IMR-90 (cell line): Measurements from ENCODE around the gene GCH1. TPM values are rescaled to one million over a fixed set of nuclear protein-coding genes. Genes with fewer than 3 reads are reported as not detected.

Source experiments
- ATAC-seq: fragments of 200-7000 bp; cut with Tn5 transposase; 2 replicates; pipeline ENCODE4 v1.9.1; 2020; ENCODE audit warnings: low read depth, mild to moderate bottlenecking, moderate library complexity
- BruUV-seq: library from RNA; stranded (reverse); fragments of 400-500 nt; replicated peaks from 2 replicates; lab custom pipeline; 2021; lab: Mats Ljungman, UMichigan
- CTCF ChIA-PET: fragments of 300-600 bp; formaldehyde crosslinking; extraction: SDS; loops from one replicate; lab custom pipeline; 2021; ENCODE audit warnings: antibody characterized with exemption; lab: Yijun Ruan, JAX
- POLR2A ChIA-PET: fragments of 300-600 bp; sonication (Branson Sonifier 250); formaldehyde crosslinking; loops from one replicate; lab custom pipeline; 2022; ENCODE audit warnings: antibody characterized with exemption; ENCODE audit not compliant: unreplicated experiment; lab: Charles Lee
- DNase-seq: peaks from one replicate; pipeline ENCODE4 v3.0.0; 2013
- H2AFZ ChIP-seq: replicated peaks from 2 replicates; pipeline ENCODE3; 2013; ENCODE audit warnings: low read length, mild to moderate bottlenecking; ENCODE audit not compliant: poor library complexity
- H2AK5ac ChIP-seq: 2 replicates; pipeline ENCODE4 v1.6.1; 2013; ENCODE audit warnings: low read depth, low read length, inconsistent platforms
- H2AK9ac ChIP-seq: replicated peaks from 2 replicates; pipeline ENCODE3; 2013; ENCODE audit warnings: mild to moderate bottlenecking, low read depth, low read length, moderate library complexity; ENCODE audit not compliant: poor library complexity
- H2BK120ac ChIP-seq: 2 replicates; pipeline ENCODE4 v1.6.1; 2013; ENCODE audit warnings: low read depth, low read length, inconsistent platforms
- H2BK15ac ChIP-seq: 3 replicates; pipeline ENCODE4 v1.6.1; 2013; ENCODE audit warnings: low read depth, low read length, inconsistent platforms
- H2BK20ac ChIP-seq: 2 replicates; pipeline ENCODE4 v1.6.1; 2013; ENCODE audit warnings: low read depth, mild to moderate bottlenecking, inconsistent platforms, low read length, moderate library complexity
- H2BK5ac ChIP-seq: 2 replicates; pipeline ENCODE4 v1.6.1; 2013; ENCODE audit warnings: mild to moderate bottlenecking, low read depth, low read length, inconsistent platforms; ENCODE audit not compliant: poor library complexity, severe bottlenecking
- H3K14ac ChIP-seq: replicated peaks from 2 replicates; pipeline ENCODE4 v1.6.1; 2013; ENCODE audit warnings: low read depth, low read length, inconsistent platforms
- H3K18ac ChIP-seq: 2 replicates; pipeline ENCODE4 v1.6.1; 2013; ENCODE audit warnings: low read depth, low read length, control low read depth
- H3K23ac ChIP-seq: 2 replicates; pipeline ENCODE4 v1.6.1; 2013; ENCODE audit warnings: low read depth, low read length, inconsistent platforms
- H3K27ac ChIP-seq: 2 replicates; pipeline ENCODE4 v1.5.1; 2013; ENCODE audit warnings: mild to moderate bottlenecking, control low read depth, low read length; ENCODE audit not compliant: insufficient read depth
- H3K27me3 ChIP-seq: 2 replicates; pipeline ENCODE4 v1.6.1; 2013; ENCODE audit warnings: low read length; ENCODE audit not compliant: control insufficient read depth, insufficient read depth
- H3K36me3 ChIP-seq: 2 replicates; pipeline ENCODE4 v1.6.1; 2013; ENCODE audit warnings: low read length, mixed read lengths; ENCODE audit not compliant: control insufficient read depth, insufficient read depth
- H3K4ac ChIP-seq: 2 replicates; pipeline ENCODE4 v1.6.1; 2013; ENCODE audit warnings: low read depth, low read length, inconsistent platforms
- H3K4me1 ChIP-seq: 2 replicates; pipeline ENCODE4 v1.6.1; 2013; ENCODE audit warnings: low read length, mixed read lengths; ENCODE audit not compliant: control insufficient read depth, insufficient read depth
- H3K4me2 ChIP-seq: 2 replicates; pipeline ENCODE4 v1.6.1; 2013; ENCODE audit warnings: low read depth, mild to moderate bottlenecking, control low read depth, low read length, moderate library complexity
- H3K4me3 ChIP-seq: 2 replicates; pipeline ENCODE4 v1.5.1; 2013; ENCODE audit warnings: low read depth, mild to moderate bottlenecking, control low read depth, low read length, moderate library complexity; ENCODE audit not compliant: insufficient read depth
- H3K56ac ChIP-seq: 2 replicates; pipeline ENCODE4 v1.6.1; 2013; ENCODE audit warnings: low read length, inconsistent platforms; ENCODE audit not compliant: insufficient read depth; ENCODE audit errors: extremely low read depth
- H3K79me1 ChIP-seq, 2 experiments: 2 replicates each; pipeline ENCODE4 v1.6.1; 2013; ENCODE audit warnings: low read length in 2 of 2, inconsistent platforms in 1 of 2, low read depth in 1 of 2
- H3K9ac ChIP-seq: 2 replicates; pipeline ENCODE4 v1.6.1; 2013; ENCODE audit warnings: low read depth, low read length, control low read depth
- H3K9me1 ChIP-seq: 2 replicates; pipeline ENCODE4 v1.6.1; 2013; ENCODE audit warnings: low read length, inconsistent platforms; ENCODE audit not compliant: insufficient read depth
- H3K9me3 ChIP-seq: 2 replicates; pipeline ENCODE4 v1.6.1; 2013; ENCODE audit warnings: low read length; ENCODE audit not compliant: control insufficient read depth, insufficient read depth
- H4K20me1 ChIP-seq: 2 replicates; pipeline ENCODE4 v1.6.1; 2013; ENCODE audit warnings: low read length, inconsistent platforms; ENCODE audit not compliant: insufficient read depth
- H4K5ac ChIP-seq: 2 replicates; pipeline ENCODE4 v1.6.1; 2013; ENCODE audit warnings: mild to moderate bottlenecking, low read depth, low read length, control low read depth
- H4K8ac ChIP-seq, 2 experiments: 2 replicates each; pipeline ENCODE4 v1.6.1; 2013; ENCODE audit warnings: low read depth in 2 of 2, low read length in 2 of 2, control low read depth in 1 of 2, inconsistent platforms in 1 of 2
- H4K91ac ChIP-seq: 2 replicates; pipeline ENCODE4 v1.6.1; 2013; ENCODE audit warnings: low read depth, low read length, inconsistent platforms; ENCODE audit not compliant: insufficient read depth
- CEBPB ChIP-seq: IDR thresholded peaks from 2 replicates; pipeline ENCODE4 v1.6.1; 2012; ENCODE audit warnings: low read depth, low read length, improper control_type of control experiment
- FOS ChIP-seq: fragments of 150-350 bp; IDR thresholded peaks from 2 replicates; pipeline ENCODE4 v1.6.1; 2016; ENCODE audit warnings: low read depth, low read length
- MXI1 ChIP-seq: IDR thresholded peaks from 2 replicates; pipeline ENCODE4 v1.6.1; 2012; ENCODE audit warnings: low read depth, mild to moderate bottlenecking, low read length, moderate library complexity, borderline replicate concordance
- POLR2A ChIP-seq: IDR thresholded peaks from 2 replicates; pipeline ENCODE4 v1.6.1; 2012; ENCODE audit warnings: mild to moderate bottlenecking, low read depth, low read length
- RAD21 ChIP-seq: IDR thresholded peaks from 2 replicates; pipeline ENCODE4 v1.6.1; 2012; ENCODE audit warnings: low read length, improper control_type of control experiment
- RCOR1 ChIP-seq: IDR thresholded peaks from 2 replicates; pipeline ENCODE4 v1.6.1; 2012; ENCODE audit warnings: mild to moderate bottlenecking, low read length, improper control_type of control experiment; ENCODE audit not compliant: insufficient replicate concordance
- SMC3 ChIP-seq: fragments of 150-350 bp; IDR thresholded peaks from 2 replicates; pipeline ENCODE4 v1.6.1; 2016; ENCODE audit warnings: low read depth, mild to moderate bottlenecking, antibody characterized with exemption, low read length, moderate library complexity
- WGBS, 2 experiments: methylation state at CpG; one replicate each; pipeline versions ENCODE4 v1.1.5 to v1.1.7; 2013; ENCODE audit warnings: missing lambda C conversion rate in 2 of 2; ENCODE audit not compliant: insufficient read length in 1 of 2; ENCODE audit errors: extremely low coverage in 2 of 2; 5-methylcytosine and 5-hydroxymethylcytosine counted together
- dilution Hi-C: fragments of 300-500 bp; cut with HindIII; formaldehyde crosslinking; loops from one replicate; pipeline ENCODE4 v1.14.3; 2018; ENCODE audit warnings: low sequenced_read_pairs; ENCODE audit not compliant: unreplicated experiment
- in situ Hi-C: fragments of 300-500 bp; cut with MboI; formaldehyde crosslinking; loops from 3 replicates; pipeline ENCODE4 v1.14.3; 2019; ENCODE audit warnings: low sequenced_read_pairs, inconsistent platforms, mixed read lengths
- intact Hi-C: fragments of 100-400 bp; cut with micrococcal nuclease; formaldehyde crosslinking; loops from 2 replicates; pipeline ENCODE4 v1.10.0; 2022
- polyA plus RNA-seq, 3 experiments: library from polyadenylated mRNA; depleted of rRNA; stranded (reverse); fragments of >200 nt; gene quantifications; 2 replicates each; pipeline ENCODE4 v1.2.3, GENCODE V29; 2012; ENCODE audit warnings: low replicate concordance in 1 of 3
- total RNA-seq: library from RNA; depleted of rRNA; stranded (reverse); fragments of >200 nt; gene quantifications from 2 replicates; pipeline ENCODE4 v1.2.3, GENCODE V29; 2012
- TF ChIP-seq, protein P1 (sequence below): conservative IDR thresholded peaks from 2 replicates; pipeline ENCODE4 v1.5.1; 2012; ENCODE audit warnings: mild to moderate bottlenecking, low read depth, low read length, improper control_type of control experiment

GCH1 gene
- total and polyA plus RNA-seq, 2 of the 4 experiments (the other 2 are of a cell fraction) = 0.54 to 0.74 TPM

DNA sequence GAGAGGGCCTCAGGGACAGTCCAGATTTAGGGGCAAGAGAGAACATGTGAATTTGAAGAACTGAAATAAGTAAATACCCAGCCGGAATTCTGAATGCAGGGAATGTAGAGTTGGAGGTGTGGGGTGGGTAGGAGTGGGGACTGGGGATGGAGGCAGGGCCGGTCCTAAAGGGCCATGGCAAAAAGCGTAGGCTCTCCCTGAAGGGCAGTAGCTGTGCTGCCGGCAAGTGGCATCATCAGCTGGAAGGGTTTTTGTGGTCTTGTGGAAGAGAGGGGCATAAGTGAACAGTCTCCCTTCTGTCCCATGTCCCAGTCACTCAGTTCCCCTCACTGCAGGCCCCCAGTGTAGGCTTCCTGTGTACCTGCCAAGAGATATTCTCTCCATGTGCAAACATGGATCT, 104.6 kb downstream of the GCH1 start:
- H2AK5ac ChIP-seq = no peak overlapping the region
- peaks cover 7% of the 10 kb centered on the region for H3K9me3 ChIP-seq
- H3K9ac ChIP-seq = no peak overlapping the region
- H3K9me1 ChIP-seq = peaks cover 4% of the 10 kb centered on the region; the same call in 1 of the 2 replicates
- no peaks in the 10 kb centered on the region for H4K20me1 ChIP-seq
- no peak overlapping the region for H4K8ac ChIP-seq
- ChIA-PET CTCF (no interaction called here), POLR2A (no interaction called here)
- no peak overlapping the region for H2BK20ac ChIP-seq
- H3K27ac ChIP-seq = no peak overlapping the region
- H2BK120ac ChIP-seq = no peak overlapping the region
- H4K5ac ChIP-seq = no peak overlapping the region
- dilution Hi-C loops (no loop called here), in situ Hi-C loops (no loop called here), intact Hi-C loops (no loop called here)
- no peak overlapping the region for H2BK15ac ChIP-seq
- 43% methylated on average over 2 of the region's 4 CpGs; no CpG with 5 or more reads in 1 of the 2 experiments for WGBS, 2 experiments
- ATAC-seq (no peak), DNase-seq (no peak)
- H3K4me1 ChIP-seq = peaks cover 13% of the 10 kb centered on the region
- no TSS peak for BruUV-seq
- H2BK5ac ChIP-seq = no peak overlapping the region
- no peaks in the 10 kb centered on the region for H3K79me1 ChIP-seq
- H2AK9ac ChIP-seq = no peak overlapping the region
- H3K23ac ChIP-seq = no peak overlapping the region
- no peak overlapping the region for H2AFZ ChIP-seq
- H3K4me3 ChIP-seq = no peak overlapping the region
- peaks cover 4% of the 10 kb centered on the region; the same call in 1 of the 2 replicates for H3K36me3 ChIP-seq
- H3K18ac ChIP-seq = no peak overlapping the region
- H3K4me2 ChIP-seq = no peak overlapping the region
- no peak overlapping the region for H4K91ac ChIP-seq
- no peak overlapping the region for H3K4ac ChIP-seq
- no peak for TF ChIP-seq SMC3
- no peak for TF ChIP-seq MXI1
- no peak for TF ChIP-seq POLR2A
- TF ChIP-seq CEBPB = no peak
- no peak for TF ChIP-seq FOS
- no peak for TF ChIP-seq RCOR1
- TF ChIP-seq, protein P1, sequence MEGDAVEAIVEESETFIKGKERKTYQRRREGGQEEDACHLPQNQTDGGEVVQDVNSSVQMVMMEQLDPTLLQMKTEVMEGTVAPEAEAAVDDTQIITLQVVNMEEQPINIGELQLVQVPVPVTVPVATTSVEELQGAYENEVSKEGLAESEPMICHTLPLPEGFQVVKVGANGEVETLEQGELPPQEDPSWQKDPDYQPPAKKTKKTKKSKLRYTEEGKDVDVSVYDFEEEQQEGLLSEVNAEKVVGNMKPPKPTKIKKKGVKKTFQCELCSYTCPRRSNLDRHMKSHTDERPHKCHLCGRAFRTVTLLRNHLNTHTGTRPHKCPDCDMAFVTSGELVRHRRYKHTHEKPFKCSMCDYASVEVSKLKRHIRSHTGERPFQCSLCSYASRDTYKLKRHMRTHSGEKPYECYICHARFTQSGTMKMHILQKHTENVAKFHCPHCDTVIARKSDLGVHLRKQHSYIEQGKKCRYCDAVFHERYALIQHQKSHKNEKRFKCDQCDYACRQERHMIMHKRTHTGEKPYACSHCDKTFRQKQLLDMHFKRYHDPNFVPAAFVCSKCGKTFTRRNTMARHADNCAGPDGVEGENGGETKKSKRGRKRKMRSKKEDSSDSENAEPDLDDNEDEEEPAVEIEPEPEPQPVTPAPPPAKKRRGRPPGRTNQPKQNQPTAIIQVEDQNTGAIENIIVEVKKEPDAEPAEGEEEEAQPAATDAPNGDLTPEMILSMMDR = no peak
- TF ChIP-seq RAD21 = no peak
- H3K56ac ChIP-seq = no peak overlapping the region
- no peaks in the 10 kb centered on the region for H3K27me3 ChIP-seq
- H3K14ac ChIP-seq = no peak overlapping the region
